ENCODE measurements around the gene TET2.

TET2 gene

GRCh38 chr4:105158837-105159236 lies 12.2 kb downstream of the TET2 start:
- no peak for DNase-seq
- Mint-ChIP-seq H3K4me1 (peaks cover 6% of the 10 kb centered on the region), H3K27me3 (ENCODE audit: low read depth, poor library complexity) (peaks cover 65% of the 10 kb centered on the region), H3K36me3 (ENCODE audit: low read depth) (peaks cover 9% of the 10 kb centered on the region), H3K4me3 (peak overlapping the region; percentile 37), H3K27ac (no peak overlapping the region), H3K9me3 (peaks cover 9% of the 10 kb centered on the region)
- TF ChIP-seq, protein P1, sequence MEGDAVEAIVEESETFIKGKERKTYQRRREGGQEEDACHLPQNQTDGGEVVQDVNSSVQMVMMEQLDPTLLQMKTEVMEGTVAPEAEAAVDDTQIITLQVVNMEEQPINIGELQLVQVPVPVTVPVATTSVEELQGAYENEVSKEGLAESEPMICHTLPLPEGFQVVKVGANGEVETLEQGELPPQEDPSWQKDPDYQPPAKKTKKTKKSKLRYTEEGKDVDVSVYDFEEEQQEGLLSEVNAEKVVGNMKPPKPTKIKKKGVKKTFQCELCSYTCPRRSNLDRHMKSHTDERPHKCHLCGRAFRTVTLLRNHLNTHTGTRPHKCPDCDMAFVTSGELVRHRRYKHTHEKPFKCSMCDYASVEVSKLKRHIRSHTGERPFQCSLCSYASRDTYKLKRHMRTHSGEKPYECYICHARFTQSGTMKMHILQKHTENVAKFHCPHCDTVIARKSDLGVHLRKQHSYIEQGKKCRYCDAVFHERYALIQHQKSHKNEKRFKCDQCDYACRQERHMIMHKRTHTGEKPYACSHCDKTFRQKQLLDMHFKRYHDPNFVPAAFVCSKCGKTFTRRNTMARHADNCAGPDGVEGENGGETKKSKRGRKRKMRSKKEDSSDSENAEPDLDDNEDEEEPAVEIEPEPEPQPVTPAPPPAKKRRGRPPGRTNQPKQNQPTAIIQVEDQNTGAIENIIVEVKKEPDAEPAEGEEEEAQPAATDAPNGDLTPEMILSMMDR (IDR thresholded peaks at IDR 0.05) = no peak

DNA sequence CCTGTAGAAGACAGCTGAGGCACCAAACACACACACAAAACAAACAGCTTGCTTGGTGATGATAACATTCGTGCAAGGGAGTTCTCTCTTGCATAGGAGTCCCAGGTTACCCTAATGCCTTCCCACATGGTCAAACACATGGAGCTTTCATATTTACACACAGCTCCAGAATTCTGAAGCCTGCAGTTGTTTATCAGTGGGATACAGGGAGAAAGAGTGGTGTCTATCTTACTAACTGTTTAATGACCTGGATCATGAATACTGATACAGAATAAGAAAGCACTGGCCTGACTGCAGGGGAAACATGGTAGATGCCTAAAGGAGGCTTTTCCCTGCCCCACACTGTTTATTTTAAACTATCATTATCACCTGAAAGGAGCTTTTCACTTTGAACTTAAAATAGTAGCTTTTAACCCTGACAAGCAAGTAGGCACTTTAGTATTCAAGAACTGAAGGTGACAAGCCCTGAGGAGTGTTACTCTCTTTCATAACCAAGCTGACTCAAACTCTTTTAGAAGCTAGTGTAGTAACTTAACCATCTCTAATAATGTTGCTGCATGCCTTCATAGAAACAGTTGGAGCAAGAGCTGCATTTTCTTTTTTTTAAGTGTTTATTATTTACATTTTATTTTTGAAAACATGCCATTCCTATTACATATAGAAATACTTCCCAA lies 15.6 kb downstream of the TET2 start:
- H3K9me3 Mint-ChIP-seq = peaks cover 9% of the 10 kb centered on the region
- peaks cover 6% of the 10 kb centered on the region for H3K4me1 Mint-ChIP-seq
- H3K4me3 Mint-ChIP-seq = no peak overlapping the region
- TF ChIP-seq, protein P1 (IDR thresholded peaks at IDR 0.05) = no peak
- H3K36me3 Mint-ChIP-seq (ENCODE audit: low read depth) = peaks cover 9% of the 10 kb centered on the region
- H3K27me3 Mint-ChIP-seq (ENCODE audit: low read depth, poor library complexity) = peaks cover 47% of the 10 kb centered on the region
- H3K27ac Mint-ChIP-seq = no peak overlapping the region
- DNase-seq = no peak

DNA sequence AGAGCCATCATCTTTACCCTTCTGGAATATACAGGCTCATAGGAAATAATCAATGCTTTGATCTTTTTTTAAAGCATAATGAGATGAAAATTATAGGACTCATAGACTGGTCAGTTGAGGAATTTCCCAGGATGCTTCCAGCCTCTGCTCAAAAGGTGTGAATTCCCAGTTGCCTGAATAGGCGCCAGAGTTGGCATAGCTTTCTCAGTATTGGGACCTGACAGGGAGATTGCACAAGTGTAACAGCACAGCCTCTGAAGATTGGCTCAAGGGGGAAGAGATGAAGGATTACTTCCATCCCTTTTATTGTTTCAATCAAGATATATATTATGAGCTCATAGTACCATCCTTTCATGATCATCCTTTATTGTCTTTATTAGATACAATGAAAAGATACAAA lies 17.9 kb downstream of the TET2 start:
- Mint-ChIP-seq H3K9me3 (peaks cover 7% of the 10 kb centered on the region), H3K36me3 (ENCODE audit: low read depth) (peaks cover 22% of the 10 kb centered on the region), H3K4me1 (no peaks in the 10 kb centered on the region), H3K4me3 (no peak overlapping the region), H3K27me3 (ENCODE audit: low read depth, poor library complexity) (peaks cover 24% of the 10 kb centered on the region), H3K27ac (no peak overlapping the region)
- TF ChIP-seq, protein P1 (IDR thresholded peaks at IDR 0.05) = no peak
- DNase-seq = no peak

DNA sequence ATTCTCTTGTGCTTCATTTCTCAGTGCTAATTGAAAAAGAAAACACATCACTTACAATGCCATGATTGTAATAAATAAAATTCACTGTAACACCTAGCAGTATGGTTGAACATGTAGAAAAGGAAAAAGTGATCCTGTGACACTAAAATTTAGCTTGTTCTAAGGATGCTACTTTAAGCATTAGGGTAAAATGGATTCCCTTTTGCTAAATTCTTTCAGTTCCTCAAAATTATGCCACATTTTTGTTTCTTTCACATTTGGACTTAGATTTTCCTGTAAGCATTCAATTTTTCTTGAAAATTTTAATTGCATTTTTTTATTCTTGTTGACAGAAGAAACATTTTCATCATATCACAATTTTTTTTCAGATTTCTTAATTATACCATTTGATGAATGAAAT lies 19.4 kb downstream of the TET2 start:
- no peak for DNase-seq
- Mint-ChIP-seq H3K9me3 (no peaks in the 10 kb centered on the region), H3K4me1 (no peaks in the 10 kb centered on the region), H3K36me3 (ENCODE audit: low read depth) (peaks cover 19% of the 10 kb centered on the region), H3K27me3 (ENCODE audit: low read depth, poor library complexity) (peaks cover 9% of the 10 kb centered on the region), H3K27ac (no peak overlapping the region), H3K4me3 (no peak overlapping the region)
- TF ChIP-seq, protein P1 (IDR thresholded peaks at IDR 0.05) = no peak

- H3K36me3 Mint-ChIP-seq (ENCODE audit: low read depth) = peaks cover 45% of the 10 kb centered on the region
Measured at GRCh38 chr4:105170711-105171110, 24.0 kb downstream of the TET2 start.

More at GRCh38 chr4:105170711-105171110, 24.0 kb downstream of the TET2 start:
- TF ChIP-seq, protein P1 (IDR thresholded peaks at IDR 0.05) = no peak
- DNase-seq = no peak
- H3K27ac Mint-ChIP-seq = peak overlapping the region; percentile 36
- no peaks in the 10 kb centered on the region for H3K4me1 Mint-ChIP-seq
- peaks cover 12% of the 10 kb centered on the region for H3K9me3 Mint-ChIP-seq
- H3K27me3 Mint-ChIP-seq (ENCODE audit: low read depth, poor library complexity) = peaks cover 6% of the 10 kb centered on the region
- H3K4me3 Mint-ChIP-seq = no peak overlapping the region

All from nephron progenitor cell (in vitro differentiated cells).